ENCODE measurements around the gene NAPA. TPM values are rescaled to one million over a fixed set of nuclear protein-coding genes. Genes with fewer than 3 reads are reported as not detected.
A peak's percentile ranks its signal among the peaks of the same experiment; 100 is the strongest.

NAPA gene
- total RNA-seq, 1 donor from 2014 or later: 80.0 TPM

DNA sequence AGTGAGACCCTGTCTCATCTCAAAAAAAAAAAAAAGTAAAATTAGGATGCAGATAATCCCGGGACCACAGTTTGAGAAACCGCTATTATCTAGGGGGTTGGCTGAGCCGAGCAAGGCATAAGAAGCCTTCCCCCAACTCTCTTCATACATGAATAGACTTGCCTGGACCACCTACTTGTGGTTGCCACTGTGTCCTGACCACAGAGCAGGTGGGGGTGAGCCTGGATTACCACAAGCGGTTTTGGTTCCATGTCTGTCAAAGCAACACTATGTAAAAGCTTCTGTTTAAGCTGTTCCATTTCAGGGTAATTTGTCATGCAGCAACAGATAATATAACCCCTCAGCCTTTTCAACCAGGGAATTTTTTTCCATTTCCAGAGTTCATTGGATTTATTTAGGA is 3.3 kb upstream of the NAPA start:
- no peaks in the 10 kb centered on the region for H3K9me3 Mint-ChIP-seq (ENCODE audit: low read depth)
- no peak overlapping the region for H3K27ac Mint-ChIP-seq

DNA sequence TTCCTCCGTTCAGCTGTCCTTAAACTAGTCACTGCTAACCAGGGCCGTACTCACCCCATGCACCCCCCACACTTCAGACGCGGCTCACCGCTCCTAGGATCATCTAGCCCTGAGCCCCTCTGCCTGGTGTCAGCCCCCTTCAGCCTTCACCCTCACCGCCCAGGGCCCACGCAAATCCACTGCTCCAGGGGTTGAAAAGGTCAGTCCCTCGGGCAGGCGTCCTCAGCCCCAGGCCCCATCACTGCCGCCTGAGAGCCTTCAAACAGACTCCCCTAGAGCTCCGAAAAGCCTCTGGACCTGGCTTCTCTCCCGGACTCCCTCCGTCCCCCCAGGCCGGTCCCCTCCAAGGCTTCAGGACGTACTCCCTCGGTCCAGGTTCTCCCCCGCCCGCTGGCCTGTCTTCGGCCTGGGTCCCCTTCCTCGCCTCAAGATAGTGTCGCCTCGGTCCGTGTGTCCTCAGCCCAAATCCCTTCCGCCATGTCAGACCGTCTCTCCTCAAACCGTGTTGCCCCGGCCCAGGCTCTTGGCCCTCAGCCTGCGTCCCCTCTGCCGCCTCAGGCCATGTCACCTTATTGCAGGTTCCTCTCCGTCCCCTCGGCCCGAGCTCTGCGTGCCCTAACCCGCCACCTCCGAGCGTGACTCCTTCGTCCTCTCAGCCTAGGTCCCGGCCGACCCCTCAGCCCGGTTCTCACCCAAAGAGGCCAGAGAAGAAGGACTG is 553 bp downstream of the NAPA start:
- peak overlapping the region; percentile 100 for H3K27ac Mint-ChIP-seq
- no peak for DNase-seq (ENCODE audit: low spot score, unreplicated experiment)
- H3K27me3 Mint-ChIP-seq: no peaks in the 10 kb centered on the region
- H3K4me1 Mint-ChIP-seq (ENCODE audit: low read depth): peaks cover 33% of the 10 kb centered on the region
- no peaks in the 10 kb centered on the region for H3K9me3 Mint-ChIP-seq (ENCODE audit: low read depth)
- peak overlapping the region; percentile 99 for H3K4me3 Mint-ChIP-seq (ENCODE audit: low read depth)
- H3K36me3 Mint-ChIP-seq (ENCODE audit: insufficient read depth): no peaks in the 10 kb centered on the region
- TF ChIP-seq, protein P1, sequence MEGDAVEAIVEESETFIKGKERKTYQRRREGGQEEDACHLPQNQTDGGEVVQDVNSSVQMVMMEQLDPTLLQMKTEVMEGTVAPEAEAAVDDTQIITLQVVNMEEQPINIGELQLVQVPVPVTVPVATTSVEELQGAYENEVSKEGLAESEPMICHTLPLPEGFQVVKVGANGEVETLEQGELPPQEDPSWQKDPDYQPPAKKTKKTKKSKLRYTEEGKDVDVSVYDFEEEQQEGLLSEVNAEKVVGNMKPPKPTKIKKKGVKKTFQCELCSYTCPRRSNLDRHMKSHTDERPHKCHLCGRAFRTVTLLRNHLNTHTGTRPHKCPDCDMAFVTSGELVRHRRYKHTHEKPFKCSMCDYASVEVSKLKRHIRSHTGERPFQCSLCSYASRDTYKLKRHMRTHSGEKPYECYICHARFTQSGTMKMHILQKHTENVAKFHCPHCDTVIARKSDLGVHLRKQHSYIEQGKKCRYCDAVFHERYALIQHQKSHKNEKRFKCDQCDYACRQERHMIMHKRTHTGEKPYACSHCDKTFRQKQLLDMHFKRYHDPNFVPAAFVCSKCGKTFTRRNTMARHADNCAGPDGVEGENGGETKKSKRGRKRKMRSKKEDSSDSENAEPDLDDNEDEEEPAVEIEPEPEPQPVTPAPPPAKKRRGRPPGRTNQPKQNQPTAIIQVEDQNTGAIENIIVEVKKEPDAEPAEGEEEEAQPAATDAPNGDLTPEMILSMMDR (IDR thresholded peaks at IDR 0.05; ENCODE audit: unreplicated experiment): no peak

More for the DNA sequence above, 3.3 kb upstream of the NAPA start:
- no peak for DNase-seq (ENCODE audit: low spot score, unreplicated experiment)
- TF ChIP-seq, protein P1 (IDR thresholded peaks at IDR 0.05; ENCODE audit: unreplicated experiment): no peak
- Mint-ChIP-seq H3K27me3 (peaks cover 9% of the 10 kb centered on the region), H3K4me3 (ENCODE audit: low read depth) (no peak overlapping the region), H3K4me1 (ENCODE audit: low read depth) (peaks cover 20% of the 10 kb centered on the region), H3K36me3 (ENCODE audit: insufficient read depth) (no peaks in the 10 kb centered on the region)

DNA sequence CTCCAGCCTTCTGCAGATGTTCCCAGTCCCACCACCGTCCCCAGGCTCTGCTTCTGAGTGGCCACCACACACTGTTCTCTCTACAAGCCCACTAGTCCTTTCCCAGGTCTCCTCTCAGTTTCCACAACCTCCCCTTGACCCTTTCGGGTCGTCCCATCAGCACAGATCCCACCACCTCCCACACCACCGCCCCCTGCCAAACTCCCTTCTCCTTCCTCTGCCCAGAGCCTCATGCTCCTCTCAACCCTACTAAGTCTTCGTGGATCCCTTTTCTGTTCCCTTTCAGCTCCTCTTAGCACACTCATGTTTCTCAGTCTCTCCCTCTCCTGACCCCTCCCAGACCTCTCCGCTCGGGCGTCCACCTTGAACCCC is 1.9 kb downstream of the NAPA start:
- H3K27me3 Mint-ChIP-seq: no peaks in the 10 kb centered on the region
- H3K36me3 Mint-ChIP-seq (ENCODE audit: insufficient read depth): no peaks in the 10 kb centered on the region
- H3K9me3 Mint-ChIP-seq (ENCODE audit: low read depth): no peaks in the 10 kb centered on the region
- TF ChIP-seq, protein P1 (IDR thresholded peaks at IDR 0.05; ENCODE audit: unreplicated experiment): no peak
- peaks cover 33% of the 10 kb centered on the region for H3K4me1 Mint-ChIP-seq (ENCODE audit: low read depth)
- H3K4me3 Mint-ChIP-seq (ENCODE audit: low read depth): peak overlapping the region; percentile 99
- no peak for DNase-seq (ENCODE audit: low spot score, unreplicated experiment)
- H3K27ac Mint-ChIP-seq: peak overlapping the region; percentile 100

DNA sequence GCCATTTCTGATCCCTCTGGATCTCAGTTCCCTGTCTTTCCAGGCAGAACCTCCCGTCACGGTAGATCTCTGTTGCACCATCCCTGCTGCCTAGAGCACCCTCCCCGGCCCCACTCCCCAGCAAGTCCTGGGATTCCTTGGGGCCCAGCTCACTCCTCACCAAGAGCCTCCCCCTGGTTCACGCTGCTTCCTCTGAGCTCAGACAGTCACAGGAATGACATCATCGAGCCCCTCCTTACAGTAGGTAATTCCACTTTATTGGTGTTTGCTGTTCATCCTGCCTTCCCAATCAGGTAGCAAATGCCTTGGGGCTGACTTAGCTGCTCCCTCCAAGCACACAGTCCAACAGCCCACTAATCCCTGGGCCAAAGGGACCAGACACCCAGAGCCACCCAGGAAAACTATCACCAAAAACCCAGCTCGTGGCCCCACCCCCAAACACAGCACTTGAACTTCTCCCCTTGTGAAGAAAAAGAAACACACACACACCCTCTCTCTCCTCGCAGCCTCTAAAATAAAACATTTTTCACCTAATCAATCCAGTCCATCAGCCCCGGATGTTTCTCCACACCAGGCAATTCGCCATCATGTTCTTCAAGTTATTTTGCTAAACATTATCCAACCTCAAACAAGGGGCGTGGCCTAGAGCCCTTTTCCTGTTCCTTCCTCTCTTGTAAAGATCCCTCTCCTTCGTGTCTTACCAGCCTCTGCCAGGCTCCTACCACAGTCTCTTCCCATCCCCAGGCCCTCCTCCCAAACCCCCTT is 2.5 kb downstream of the NAPA start:
- Mint-ChIP-seq H3K27ac (peak overlapping the region; percentile 100), H3K27me3 (no peaks in the 10 kb centered on the region), H3K4me3 (ENCODE audit: low read depth) (peak overlapping the region; percentile 99), H3K9me3 (ENCODE audit: low read depth) (no peaks in the 10 kb centered on the region), H3K4me1 (ENCODE audit: low read depth) (peaks cover 33% of the 10 kb centered on the region), H3K36me3 (ENCODE audit: insufficient read depth) (no peaks in the 10 kb centered on the region)
- TF ChIP-seq, protein P1 (IDR thresholded peaks at IDR 0.05; ENCODE audit: unreplicated experiment): no peak
- no peak for DNase-seq (ENCODE audit: low spot score, unreplicated experiment)

DNA sequence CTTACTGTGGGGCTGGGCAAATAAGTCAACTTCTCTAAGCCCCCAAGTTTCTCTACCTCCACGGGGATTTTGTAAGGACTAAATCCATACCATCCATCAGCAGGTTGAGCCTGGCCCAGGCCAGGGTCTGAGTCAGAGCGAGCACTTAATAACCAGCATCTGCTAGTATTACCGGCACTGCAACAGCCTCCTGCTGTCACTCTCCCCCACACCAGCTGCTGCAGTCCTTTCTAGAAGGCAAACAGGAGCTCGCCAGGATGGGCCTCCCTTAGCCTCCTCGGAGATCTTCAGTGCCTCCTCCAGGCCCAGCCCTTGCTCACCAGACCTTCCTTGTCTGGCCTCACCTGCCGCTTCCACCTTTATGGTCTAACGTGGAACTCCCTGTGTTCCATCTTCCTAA is 3.2 kb downstream of the NAPA start:
- Mint-ChIP-seq H3K4me1 (ENCODE audit: low read depth) (peaks cover 33% of the 10 kb centered on the region), H3K9me3 (ENCODE audit: low read depth) (no peaks in the 10 kb centered on the region), H3K4me3 (ENCODE audit: low read depth) (no peak overlapping the region)

More for the DNA sequence above, 3.2 kb downstream of the NAPA start:
- Mint-ChIP-seq H3K27ac (peak overlapping the region; percentile 100), H3K36me3 (ENCODE audit: insufficient read depth) (no peaks in the 10 kb centered on the region), H3K27me3 (no peaks in the 10 kb centered on the region)
- TF ChIP-seq, protein P1 (IDR thresholded peaks at IDR 0.05; ENCODE audit: unreplicated experiment): no peak
- DNase-seq (ENCODE audit: low spot score, unreplicated experiment): no peak

Measured in progenitor cell of endocrine pancreas (in vitro differentiated cells).